ENCODE measurements around the gene CRB2.

- TF ChIP-seq CTCF (IDR thresholded peaks at IDR 0.05) = no peak
- TF ChIP-seq ZFX (IDR thresholded peaks at IDR 0.05; ENCODE audit: borderline replicate concordance) = no peak
Measured at GRCh38 chr9:123425261-123425821, 69.3 kb downstream of the CRB2 start.
